Body of pancreas (tissue), 4 donors: Measurements from ENCODE around the gene CKLF.

Source experiments
- POLR2A ChIP-seq, 3 donors: fragments of 450-650 bp; IDR thresholded peaks; one replicate each; pipeline ENCODE4 v1.6.1; 2016; ENCODE audit warnings: antibody characterized with exemption in 3 of 3, mild to moderate bottlenecking in 2 of 3
- TF ChIP-seq, protein P1 (sequence below), 7 experiments: fragments of 450-650 bp in 4 of 7; fragments of 200-600 bp in 3 of 7; sonication (generic) in 3 of 7; IDR thresholded peaks; one replicate each; pipeline ENCODE4 v1.5.1; 2016 to 2019; ENCODE audit warnings: antibody characterized with exemption in 7 of 7

DNA sequence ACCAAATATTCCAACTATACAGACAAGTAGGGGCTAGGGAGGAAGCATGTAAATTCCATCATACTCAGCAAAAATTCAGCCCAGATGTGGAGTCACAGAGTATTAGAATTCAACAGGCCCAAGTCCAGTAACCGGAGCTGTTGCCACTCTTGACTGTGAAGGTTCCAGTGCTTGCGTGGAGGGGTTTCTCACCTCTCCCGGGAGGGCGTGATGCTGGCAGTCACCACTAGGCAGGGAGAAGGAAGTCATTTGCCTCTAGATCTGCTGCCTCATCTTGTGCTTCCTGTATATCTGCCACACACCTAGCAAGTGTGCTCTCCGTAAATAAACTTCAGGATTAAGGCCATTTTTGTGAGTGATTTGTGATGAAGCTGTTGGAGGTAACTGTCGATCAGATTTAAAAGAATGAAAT lies 1.0 kb upstream of the CKLF start:
- TF ChIP-seq, protein P1, sequence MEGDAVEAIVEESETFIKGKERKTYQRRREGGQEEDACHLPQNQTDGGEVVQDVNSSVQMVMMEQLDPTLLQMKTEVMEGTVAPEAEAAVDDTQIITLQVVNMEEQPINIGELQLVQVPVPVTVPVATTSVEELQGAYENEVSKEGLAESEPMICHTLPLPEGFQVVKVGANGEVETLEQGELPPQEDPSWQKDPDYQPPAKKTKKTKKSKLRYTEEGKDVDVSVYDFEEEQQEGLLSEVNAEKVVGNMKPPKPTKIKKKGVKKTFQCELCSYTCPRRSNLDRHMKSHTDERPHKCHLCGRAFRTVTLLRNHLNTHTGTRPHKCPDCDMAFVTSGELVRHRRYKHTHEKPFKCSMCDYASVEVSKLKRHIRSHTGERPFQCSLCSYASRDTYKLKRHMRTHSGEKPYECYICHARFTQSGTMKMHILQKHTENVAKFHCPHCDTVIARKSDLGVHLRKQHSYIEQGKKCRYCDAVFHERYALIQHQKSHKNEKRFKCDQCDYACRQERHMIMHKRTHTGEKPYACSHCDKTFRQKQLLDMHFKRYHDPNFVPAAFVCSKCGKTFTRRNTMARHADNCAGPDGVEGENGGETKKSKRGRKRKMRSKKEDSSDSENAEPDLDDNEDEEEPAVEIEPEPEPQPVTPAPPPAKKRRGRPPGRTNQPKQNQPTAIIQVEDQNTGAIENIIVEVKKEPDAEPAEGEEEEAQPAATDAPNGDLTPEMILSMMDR (IDR thresholded peaks at IDR 0.05), result peak in 4 of 7 experiments; percentile 9 to 31 (median 18)
- no peak for TF ChIP-seq POLR2A (IDR thresholded peaks at IDR 0.05)
